A549 (cell line): Measurements from ENCODE around the gene ASCC2. TPM values are rescaled to one million over a fixed set of nuclear protein-coding genes. Genes with fewer than 3 reads are reported as not detected.
A peak's percentile ranks its signal among the peaks of the same experiment; 100 is the strongest.

Source experiments
- ATAC-seq, 2 experiments: fragments of 200-7000 bp in 1 of 2; fragments of >200 bp in 1 of 2; cut with Nextera tagmentation in 1 of 2; cut with Tn5 transposase in 1 of 2; 3 replicates each; pipeline versions ENCODE4 v1.8.0 to v1.9.1; 2018 to 2020; ENCODE audit warnings: mild to moderate bottlenecking in 1 of 2, moderate library complexity in 1 of 2
- CTCF ChIA-PET: fragments of 300-600 bp; sonication (Branson Sonifier 250); formaldehyde crosslinking; extraction: SDS; loops from one replicate; lab custom pipeline; 2021; ENCODE audit warnings: antibody characterized with exemption, inconsistent platforms; lab: Yijun Ruan, JAX
- POLR2A ChIA-PET: fragments of 350-600 bp; formaldehyde crosslinking; extraction: SDS; loops from one replicate; lab custom pipeline; 2021; ENCODE audit warnings: antibody characterized with exemption, inconsistent platforms; lab: Yijun Ruan, JAX
- DNase-seq, 2 experiments: peaks; one replicate each; pipeline versions ENCODE4 v3.0.0 to v3.0.0-alpha.2; 2011 to 2016; ENCODE audit warnings: low read depth in 1 of 2, low spot score in 1 of 2
- FAIRE-seq: peaks from 2 replicates; lab custom pipeline; 2011; peaks lifted over from hg19 to GRCh38; lab: Jason Lieb, UNC
- H3K27ac ChIP-seq, 2 experiments: fragments of >200 bp; sonication (Bioruptor Twin); formaldehyde crosslinking; 3 replicates each; pipeline ENCODE4 v1.5.1; 2016 to 2017
- H3K4me1 ChIP-seq: fragments of >200 bp; sonication (Bioruptor Twin); formaldehyde crosslinking; 3 replicates; pipeline ENCODE4 v1.6.1; 2016
- H3K4me2 ChIP-seq: fragments of >200 bp; sonication (Bioruptor Twin); formaldehyde crosslinking; 3 replicates; pipeline ENCODE4 v1.6.1; 2016
- H3K4me3 ChIP-seq: fragments of >200 bp; sonication (Bioruptor Twin); formaldehyde crosslinking; 3 replicates; pipeline ENCODE4 v1.5.1; 2016
- H3K9me3 ChIP-seq: fragments of >200 bp; sonication (Bioruptor Twin); formaldehyde crosslinking; 3 replicates; pipeline ENCODE4 v1.6.1; 2016
- CBX8 ChIP-seq: fragments of 200-600 bp; sonication (generic); IDR thresholded peaks from 2 replicates; pipeline ENCODE4 v1.6.1; 2016
- CEBPB ChIP-seq, 2 experiments: fragments of >200 bp in 1 of 2; sonication (Bioruptor Twin) in 1 of 2; formaldehyde crosslinking in 1 of 2; IDR thresholded peaks; 2 replicates each; pipeline ENCODE4 v1.6.1; 2012 to 2016
- CHD4 ChIP-seq: fragments of 200-600 bp; sonication (generic); IDR thresholded peaks from 2 replicates; pipeline ENCODE4 v1.6.1; 2016; ENCODE audit warnings: antibody characterized with exemption, mild to moderate bottlenecking, borderline replicate concordance
- EHF ChIP-seq: fragments of 250-450 bp; sonication (Bioruptor Pico); IDR thresholded peaks from 2 replicates; pipeline ENCODE4 v1.5.0; 2020; ENCODE audit warnings: mild to moderate bottlenecking
- ESRRA ChIP-seq: fragments of 150-350 bp; IDR thresholded peaks from 2 replicates; pipeline ENCODE4 v1.6.1; 2014; ENCODE audit warnings: mild to moderate bottlenecking, low read length, borderline replicate concordance
- FOSL2 ChIP-seq, 2 experiments: fragments of 450-650 bp in 1 of 2; fragments of >200 bp in 1 of 2; sonication (Bioruptor Twin) in 1 of 2; formaldehyde crosslinking; IDR thresholded peaks; 2 replicates each; pipeline versions ENCODE4 v1.5.0 to v1.6.1; 2016 to 2020; ENCODE audit warnings: mild to moderate bottlenecking in 1 of 2, moderate library complexity in 1 of 2
- FOXS1 ChIP-seq: fragments of 250-450 bp; sonication (Bioruptor Pico); IDR thresholded peaks from 2 replicates; pipeline ENCODE4 v1.5.0; 2020; ENCODE audit warnings: mild to moderate bottlenecking, moderate library complexity
- GATA3 ChIP-seq: IDR thresholded peaks from 2 replicates; pipeline ENCODE4 v1.6.1; 2012; ENCODE audit warnings: borderline replicate concordance
- JUNB ChIP-seq: fragments of >200 bp; sonication (Bioruptor Twin); formaldehyde crosslinking; IDR thresholded peaks from 2 replicates; pipeline ENCODE4 v1.6.1; 2016
- MAFK ChIP-seq: fragments of 450-650 bp; IDR thresholded peaks from 2 replicates; pipeline ENCODE4 v1.6.1; 2014; ENCODE audit not compliant: partially characterized antibody
- MAX ChIP-seq: IDR thresholded peaks from 2 replicates; pipeline ENCODE4 v1.6.1; 2012
- MAZ ChIP-seq: fragments of 150-350 bp; IDR thresholded peaks from 2 replicates; pipeline ENCODE4 v1.6.1; 2014; ENCODE audit warnings: antibody characterized with exemption, low read depth, low read length, borderline replicate concordance
- NR3C1 ChIP-seq: fragments of >200 bp; sonication (Bioruptor Twin); formaldehyde crosslinking; IDR thresholded peaks from 3 replicates; pipeline ENCODE4 v1.6.1; 2017
- PBX3 ChIP-seq: IDR thresholded peaks from 2 replicates; pipeline ENCODE4 v1.6.1; 2012
- RAD21 ChIP-seq, 2 experiments: fragments of >200 bp in 1 of 2; sonication (Bioruptor Twin) in 1 of 2; formaldehyde crosslinking in 1 of 2; IDR thresholded peaks in 1 of 2; conservative IDR thresholded peaks in 1 of 2; 2 replicates in 1 of 2; 3 replicates in 1 of 2; pipeline ENCODE4 v1.6.1; 2012 to 2018; ENCODE audit warnings: inconsistent platforms in 1 of 2
- ZFP36 ChIP-seq: fragments of 450-650 bp; IDR thresholded peaks from 2 replicates; pipeline ENCODE4 v1.6.1; 2014; ENCODE audit warnings: borderline replicate concordance; ENCODE audit not compliant: partially characterized antibody
- ZNF302 ChIP-seq: fragments of 250-450 bp; sonication (Bioruptor Pico); IDR thresholded peaks from 2 replicates; pipeline ENCODE4 v1.9.0; 2021; ENCODE audit warnings: inconsistent platforms, mild to moderate bottlenecking, moderate library complexity
- WGBS: methylation state at CpG from one replicate; pipeline ENCODE4 v1.1.6; 2017; ENCODE audit errors: missing lambda C conversion rate; 5-methylcytosine and 5-hydroxymethylcytosine counted together
- polyA plus RNA-seq, 4 experiments: library from polyadenylated mRNA; depleted of rRNA in 3 of 4; stranded (reverse); fragments of >200 nt; fragmentation: RNase III in 1 of 4; extraction: RNeasy Plus Mini Kit Qiagen cat#74134 plus additional on column Dnase treatment in 1 of 4; gene quantifications; 2 replicates in 3 of 4; 3 replicates in 1 of 4; pipeline ENCODE4 v1.2.3, GENCODE V29; 2011 to 2017
- TF ChIP-seq, protein P1 (sequence below): fragments of 200-600 bp; sonication (generic); IDR thresholded peaks from 2 replicates; pipeline ENCODE4 v1.6.1; 2016; ENCODE audit warnings: antibody characterized with exemption, mild to moderate bottlenecking, moderate library complexity

The ASCC2 gene
- polyA plus RNA-seq, 2 of the 4 experiments (the other 2 are of a cell fraction) = 27.2 to 31.6 TPM

- POLR2A ChIA-PET = interaction anchor here (0.6 kb wide), 1 partner anchor 21 kb away, joined by 3 read pairs; no protein-coding TSS in a partner anchor
- peak; percentile 53 to 88 for DNase-seq
- H3K27ac ChIP-seq = peak overlapping the region; percentile 64 to 80
- peaks cover 24% of the 10 kb centered on the region for H3K4me1 ChIP-seq
- 3% methylated on average over 2 of the region's 2 CpGs for WGBS
- peak overlapping the region; percentile 53 for H3K4me2 ChIP-seq
- no peak for TF ChIP-seq RAD21 (conservative IDR thresholded peaks at IDR 0.05 in 1 of 2, IDR thresholded peaks at IDR 0.05 in 1 of 2)
- TF ChIP-seq MAX = peak; percentile 72; the same call in 1 of the 2 replicates
- TF ChIP-seq FOSL2 (IDR thresholded peaks at IDR 0.05) = peak; percentile 69
- peak; percentile 90 for TF ChIP-seq FOSL2 (CRISPR knock-in tag; IDR thresholded peaks at IDR 0.05)
- no peak for TF ChIP-seq ZFP36
- no peak for TF ChIP-seq CHD4
- TF ChIP-seq GATA3 = peak; percentile 44; the same call in 1 of the 2 replicates
- peak in 1 of 2 experiments; percentile 6; a peak in 1 of 4 replicates for TF ChIP-seq CEBPB (IDR thresholded peaks at IDR 0.05)
- peak; percentile 77 for TF ChIP-seq JUNB
- H3K9me3 ChIP-seq = peaks cover 4% of the 10 kb centered on the region; the same call in 1 of the 3 replicates
- no peak for FAIRE-seq
- no peak overlapping the region for H3K4me3 ChIP-seq
- peak; percentile 82 for ATAC-seq
- CTCF ChIA-PET = interaction anchor here (1.2 kb wide), 1 partner anchor 162 kb away, joined by 4 read pairs; no protein-coding TSS in a partner anchor
Measured at GRCh38 chr22:29842740-29843139, 4.7 kb upstream of the ASCC2 start.

GRCh38 chr22:29842172-29842571, 4.1 kb upstream of the ASCC2 start:
- H3K4me2 ChIP-seq = peak overlapping the region; percentile 53
- ATAC-seq (no peak), DNase-seq (no peak), FAIRE-seq (no peak)
- H3K4me1 ChIP-seq = peaks cover 26% of the 10 kb centered on the region
- WGBS = 93% methylated on average over 2 of the region's 2 CpGs
- POLR2A ChIA-PET = interaction anchor here (0.6 kb wide), 1 partner anchor 21 kb away, joined by 3 read pairs; no protein-coding TSS in a partner anchor
- no peak for TF ChIP-seq EHF (CRISPR knock-in tag)
- TF ChIP-seq CHD4 = no peak
- no peak for TF ChIP-seq FOXS1 (CRISPR knock-in tag)
- TF ChIP-seq FOSL2 (IDR thresholded peaks at IDR 0.05) = no peak
- no peak for TF ChIP-seq FOSL2 (CRISPR knock-in tag; IDR thresholded peaks at IDR 0.05)
- TF ChIP-seq JUNB = no peak
- no peak for TF ChIP-seq MAZ
- no peak for TF ChIP-seq CBX8
- H3K27ac ChIP-seq = peak overlapping the region; percentile 45 to 80; a peak in 5 of 6 replicates
- peaks cover 4% of the 10 kb centered on the region; the same call in 1 of the 3 replicates for H3K9me3 ChIP-seq
- CTCF ChIA-PET = interaction anchor here (1.2 kb wide), 1 partner anchor 163 kb away, joined by 4 read pairs; no protein-coding TSS in a partner anchor
- H3K4me3 ChIP-seq = no peak overlapping the region

DNA sequence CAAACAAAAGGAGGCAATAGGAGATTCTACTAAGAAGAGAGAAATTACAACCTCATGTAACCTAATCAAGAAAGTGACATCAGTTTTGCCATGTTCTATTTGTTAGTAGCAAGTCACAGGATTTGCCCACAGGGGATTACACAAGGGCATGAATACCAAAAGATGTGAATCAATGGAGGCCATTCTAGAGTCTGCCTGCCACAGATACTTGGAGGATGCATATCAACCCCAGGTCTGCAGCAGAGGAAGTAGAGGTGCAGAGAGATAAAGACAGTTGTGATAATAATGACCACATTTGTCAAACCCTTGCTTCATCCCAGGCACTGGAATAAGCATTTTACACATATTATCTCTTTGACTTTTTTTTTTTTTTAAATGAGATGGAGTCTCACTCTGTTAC, 2.4 kb upstream of the ASCC2 start:
- H3K27ac ChIP-seq = no peak overlapping the region
- FAIRE-seq (no peak), DNase-seq (no peak), ATAC-seq (no peak)
- H3K4me3 ChIP-seq = no peak overlapping the region
- CTCF ChIA-PET = no interaction called here
- H3K4me1 ChIP-seq = peaks cover 33% of the 10 kb centered on the region
- TF ChIP-seq CBX8 (no peak), ZNF302 (no peak), PBX3 (no peak), ESRRA (no peak), MAFK (no peak), RAD21 (conservative IDR thresholded peaks at IDR 0.05 in 1 of 2, IDR thresholded peaks at IDR 0.05 in 1 of 2) (no peak), NR3C1 (no peak), GATA3 (no peak)
- TF ChIP-seq, protein P1, sequence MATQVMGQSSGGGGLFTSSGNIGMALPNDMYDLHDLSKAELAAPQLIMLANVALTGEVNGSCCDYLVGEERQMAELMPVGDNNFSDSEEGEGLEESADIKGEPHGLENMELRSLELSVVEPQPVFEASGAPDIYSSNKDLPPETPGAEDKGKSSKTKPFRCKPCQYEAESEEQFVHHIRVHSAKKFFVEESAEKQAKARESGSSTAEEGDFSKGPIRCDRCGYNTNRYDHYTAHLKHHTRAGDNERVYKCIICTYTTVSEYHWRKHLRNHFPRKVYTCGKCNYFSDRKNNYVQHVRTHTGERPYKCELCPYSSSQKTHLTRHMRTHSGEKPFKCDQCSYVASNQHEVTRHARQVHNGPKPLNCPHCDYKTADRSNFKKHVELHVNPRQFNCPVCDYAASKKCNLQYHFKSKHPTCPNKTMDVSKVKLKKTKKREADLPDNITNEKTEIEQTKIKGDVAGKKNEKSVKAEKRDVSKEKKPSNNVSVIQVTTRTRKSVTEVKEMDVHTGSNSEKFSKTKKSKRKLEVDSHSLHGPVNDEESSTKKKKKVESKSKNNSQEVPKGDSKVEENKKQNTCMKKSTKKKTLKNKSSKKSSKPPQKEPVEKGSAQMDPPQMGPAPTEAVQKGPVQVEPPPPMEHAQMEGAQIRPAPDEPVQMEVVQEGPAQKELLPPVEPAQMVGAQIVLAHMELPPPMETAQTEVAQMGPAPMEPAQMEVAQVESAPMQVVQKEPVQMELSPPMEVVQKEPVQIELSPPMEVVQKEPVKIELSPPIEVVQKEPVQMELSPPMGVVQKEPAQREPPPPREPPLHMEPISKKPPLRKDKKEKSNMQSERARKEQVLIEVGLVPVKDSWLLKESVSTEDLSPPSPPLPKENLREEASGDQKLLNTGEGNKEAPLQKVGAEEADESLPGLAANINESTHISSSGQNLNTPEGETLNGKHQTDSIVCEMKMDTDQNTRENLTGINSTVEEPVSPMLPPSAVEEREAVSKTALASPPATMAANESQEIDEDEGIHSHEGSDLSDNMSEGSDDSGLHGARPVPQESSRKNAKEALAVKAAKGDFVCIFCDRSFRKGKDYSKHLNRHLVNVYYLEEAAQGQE = no peak
- H3K4me2 ChIP-seq = no peak overlapping the region
- H3K9me3 ChIP-seq = no peaks in the 10 kb centered on the region
- POLR2A ChIA-PET = no interaction called here
